H9 (cell line): ENCODE measurements around the gene MAPK11. TPM values are rescaled to one million over a fixed set of nuclear protein-coding genes. Genes with fewer than 3 reads are reported as not detected.

Experiments
- DNase-seq: peaks from one replicate; pipeline ENCODE4 v3.0.0-alpha.2; 2017
- H2AFZ ChIP-seq: one replicate; pipeline ENCODE4 v1.6.1; 2013; ENCODE audit warnings: mild to moderate bottlenecking, low read length, control low read depth, moderate library complexity
- H2AK5ac ChIP-seq: 2 replicates; pipeline ENCODE4 v1.6.1; 2013; ENCODE audit warnings: low read length, control low read depth, mixed read lengths; ENCODE audit not compliant: insufficient read length
- H2BK120ac ChIP-seq: one replicate; pipeline ENCODE4 v1.6.1; 2013; ENCODE audit warnings: low read depth, mild to moderate bottlenecking, low read length, control low read depth, inconsistent platforms; ENCODE audit not compliant: poor library complexity, severe bottlenecking
- H2BK12ac ChIP-seq: 2 replicates; pipeline ENCODE4 v1.6.1; 2013; ENCODE audit warnings: low read length, control low read depth, mixed read lengths, low read depth; ENCODE audit not compliant: insufficient read length
- H2BK15ac ChIP-seq: 2 replicates; pipeline ENCODE4 v1.6.1; 2013; ENCODE audit warnings: low read depth, low read length, control low read depth
- H2BK20ac ChIP-seq: one replicate; pipeline ENCODE4 v1.6.1; 2013; ENCODE audit warnings: low read depth, mild to moderate bottlenecking, low read length, control low read depth, inconsistent platforms; ENCODE audit not compliant: poor library complexity, severe bottlenecking
- H2BK5ac ChIP-seq: 2 replicates; pipeline ENCODE4 v1.6.1; 2013; ENCODE audit warnings: low read length, control low read depth, mixed read lengths; ENCODE audit not compliant: insufficient read length
- H3K14ac ChIP-seq: 2 replicates; pipeline ENCODE4 v1.6.1; 2013; ENCODE audit warnings: low read length, control low read depth; ENCODE audit not compliant: insufficient read depth
- H3K18ac ChIP-seq: 2 replicates; pipeline ENCODE4 v1.6.1; 2013; ENCODE audit warnings: low read depth, mild to moderate bottlenecking, mixed read lengths, low read length, control low read depth; ENCODE audit not compliant: insufficient read length
- H3K23ac ChIP-seq: 2 replicates; pipeline ENCODE4 v1.6.1; 2013; ENCODE audit warnings: low read length, control low read depth, mixed read lengths, low read depth; ENCODE audit not compliant: insufficient read length
- H3K23me2 ChIP-seq: 2 replicates; pipeline ENCODE4 v1.6.1; 2013; ENCODE audit warnings: low read depth, mild to moderate bottlenecking, mixed read lengths, low read length, control low read depth; ENCODE audit not compliant: insufficient read length, poor library complexity, severe bottlenecking
- H3K27ac ChIP-seq: 2 replicates; pipeline ENCODE4 v1.5.1; 2013; ENCODE audit warnings: low read length, control low read depth, mixed read lengths, low read depth; ENCODE audit not compliant: insufficient read length
- H3K27me3 ChIP-seq: 2 replicates; pipeline ENCODE4 v1.6.1; 2013; ENCODE audit warnings: low read length, control low read depth, inconsistent platforms; ENCODE audit not compliant: insufficient read depth
- H3K4ac ChIP-seq: 2 replicates; pipeline ENCODE4 v1.6.1; 2013; ENCODE audit warnings: low read depth, mild to moderate bottlenecking, control low read depth, inconsistent platforms, low read length, moderate library complexity
- H3K4me1 ChIP-seq: 2 replicates; pipeline ENCODE4 v1.6.1; 2013; ENCODE audit warnings: low read length, control low read depth, inconsistent platforms; ENCODE audit not compliant: insufficient read depth
- H3K4me2 ChIP-seq: 2 replicates; pipeline ENCODE4 v1.6.1; 2013; ENCODE audit warnings: low read length, control low read depth, mixed read lengths; ENCODE audit not compliant: insufficient read length, insufficient read depth
- H3K56ac ChIP-seq: 2 replicates; pipeline ENCODE4 v1.6.1; 2013; ENCODE audit warnings: low read depth, mild to moderate bottlenecking, mixed read lengths, low read length, control low read depth; ENCODE audit not compliant: insufficient read length
- H3K79me1 ChIP-seq: 2 replicates; pipeline ENCODE4 v1.6.1; 2013; ENCODE audit warnings: low read depth, mild to moderate bottlenecking, moderate library complexity, low read length, control low read depth, inconsistent platforms; ENCODE audit not compliant: insufficient read depth, poor library complexity, severe bottlenecking
- H3K79me2 ChIP-seq: 2 replicates; pipeline ENCODE4 v1.6.1; 2013; ENCODE audit warnings: low read length, control low read depth, inconsistent platforms; ENCODE audit not compliant: insufficient read depth
- H3K9ac ChIP-seq: 2 replicates; pipeline ENCODE4 v1.6.1; 2013; ENCODE audit warnings: low read length, control low read depth, mixed read lengths; ENCODE audit not compliant: insufficient read length; ENCODE audit errors: extremely low read depth
- H3K9me3 ChIP-seq: one replicate; pipeline ENCODE4 v1.6.1; 2013; ENCODE audit warnings: low read depth, low read length, inconsistent platforms; ENCODE audit not compliant: control insufficient read depth
- H3T11ph ChIP-seq: one replicate; pipeline ENCODE4 v1.6.1; 2013; ENCODE audit warnings: mild to moderate bottlenecking, low read length, control low read depth, inconsistent platforms
- H4K20me1 ChIP-seq: one replicate; pipeline ENCODE4 v1.6.1; 2013; ENCODE audit not compliant: control insufficient read depth, insufficient read length, insufficient read depth
- H4K5ac ChIP-seq: 2 replicates; pipeline ENCODE4 v1.6.1; 2013; ENCODE audit warnings: low read depth, mild to moderate bottlenecking, mixed read lengths, low read length, control low read depth; ENCODE audit not compliant: insufficient read length
- H4K8ac ChIP-seq: replicated peaks from 2 replicates; pipeline ENCODE4 v1.6.1; 2013; ENCODE audit warnings: low read length, control low read depth, mixed read lengths, low read depth; ENCODE audit not compliant: insufficient read length
- H4K91ac ChIP-seq: 2 replicates; pipeline ENCODE4 v1.6.1; 2013; ENCODE audit warnings: low read depth, mild to moderate bottlenecking, moderate library complexity, mixed read lengths, low read length, control low read depth; ENCODE audit not compliant: insufficient read length
- H3K27ac Mint-ChIP-seq, 3 experiments: 2 replicates in 2 of 3; 3 replicates in 1 of 3; pipeline ENCODE4 v1.8.0; 2020 to 2021; ENCODE audit warnings: mixed read lengths in 3 of 3, mild to moderate bottlenecking in 1 of 3, moderate library complexity in 1 of 3
- H3K27me3 Mint-ChIP-seq: 2 replicates; pipeline ENCODE4 v1.8.0; 2021; ENCODE audit warnings: low read depth, mild to moderate bottlenecking, moderate library complexity, mixed read lengths
- H3K36me3 Mint-ChIP-seq, 3 experiments: 2 replicates in 2 of 3; 3 replicates in 1 of 3; pipeline ENCODE4 v1.8.0; 2020 to 2021; ENCODE audit warnings: low read depth in 3 of 3, mixed read lengths in 3 of 3; ENCODE audit not compliant: insufficient read depth in 1 of 3
- H3K4me1 Mint-ChIP-seq, 2 experiments: 2 replicates each; pipeline ENCODE4 v1.8.0; 2020; ENCODE audit warnings: mixed read lengths in 2 of 2
- H3K4me3 Mint-ChIP-seq, 2 experiments: 2 replicates in 1 of 2; 3 replicates in 1 of 2; pipeline ENCODE4 v1.8.0; 2020 to 2021; ENCODE audit warnings: mild to moderate bottlenecking in 2 of 2, mixed read lengths in 2 of 2, moderate library complexity in 1 of 2
- H3K9me3 Mint-ChIP-seq, 2 experiments: 2 replicates in 1 of 2; 3 replicates in 1 of 2; pipeline ENCODE4 v1.8.0; 2020; ENCODE audit warnings: mild to moderate bottlenecking in 2 of 2, mixed read lengths in 2 of 2, moderate library complexity in 1 of 2
- CTCF ChIP-seq: fragments of 200-600 bp; sonication (generic); conservative IDR thresholded peaks from 3 replicates; pipeline ENCODE4 v1.8.0; 2021; ENCODE audit warnings: antibody characterized with exemption, mild to moderate bottlenecking
- WGBS: extraction: QIAGEN DNeasy Blood & Tissue Kit; methylation state at CpG from one replicate; pipeline ENCODE4 v1.1.7; 2013; ENCODE audit warnings: missing lambda C conversion rate, low lambda C conversion rate, mixed read lengths; ENCODE audit not compliant: insufficient read length; ENCODE audit errors: extremely low coverage; 5-methylcytosine and 5-hydroxymethylcytosine counted together
- total RNA-seq: library from RNA; stranded (reverse); gene quantifications from 2 replicates; pipeline ENCODE4 v1.2.1, GENCODE V29; 2021

MAPK11 gene
- total RNA-seq, 1 experiment from 2014 or later: 1.5 TPM

GRCh38 chr22:50314081-50314454 lies 43.9 kb upstream of the MAPK11 start:
- Histone ChIP-seq H3K9ac (no peak overlapping the region), H4K91ac (no peak overlapping the region), H2AK5ac (no peak overlapping the region), H3K4me1 (no peaks in the 10 kb centered on the region), H4K5ac (no peak overlapping the region), H4K8ac (no peak overlapping the region), H3K4ac (no peak overlapping the region), H2BK15ac (no peak overlapping the region), H3K14ac (no peak overlapping the region), H3K56ac (no peak overlapping the region), H3K18ac (no peak overlapping the region), H3K79me2 (no peaks in the 10 kb centered on the region), H3K79me1 (no peaks in the 10 kb centered on the region), H3K27ac (no peak overlapping the region), H2AFZ (no peak overlapping the region), H2BK20ac (no peak overlapping the region), H3T11ph (no peak overlapping the region), H2BK5ac (no peak overlapping the region), H3K9me3 (no peaks in the 10 kb centered on the region), H3K4me2 (no peak overlapping the region), H2BK120ac (no peak overlapping the region), H3K23me2 (no peaks in the 10 kb centered on the region), H3K27me3 (no peaks in the 10 kb centered on the region), H4K20me1 (peaks cover 2% of the 10 kb centered on the region), H2BK12ac (no peak overlapping the region), H3K23ac (no peak overlapping the region)
- Mint-ChIP-seq H3K4me3 (no peak overlapping the region), H3K27me3 (peaks cover 5% of the 10 kb centered on the region), H3K27ac (peak overlapping the region in 1 of 3 experiments; percentile 16; a peak in 2 of 7 replicates), H3K4me1 (peaks cover 6 to 7% of the 10 kb centered on the region in 2 experiments), H3K9me3 (no peaks in the 10 kb centered on the region), H3K36me3 (no peaks in the 10 kb centered on the region; a peak in 1 of 7 replicates)
- WGBS: no CpG with 5 or more reads among the region's 14 CpGs
- no peak for TF ChIP-seq CTCF
- DNase-seq: no peak
